GM18909 (cell line): ENCODE measurements around the gene ANKRD29.
"Not testable (repeated sequence)": the region's sequence is repeated elsewhere in the genome, so short reads cannot be mapped to it uniquely, and the experiment has no call there.

Source experiments
- ATAC-seq: cut with Tn5 transposase; IDR thresholded peaks from one replicate; pipeline ENCODE4 v1.9.1; 2021; ENCODE audit warnings: mild to moderate bottlenecking; ENCODE audit not compliant: unreplicated experiment, poor library complexity

The ANKRD29 gene

GRCh38 chr18:23648456-23648855, 14.3 kb downstream of the ANKRD29 start:
- ATAC-seq, result no peak

- no peak for ATAC-seq
Measured at GRCh38 chr18:23646282-23646681, 16.4 kb downstream of the ANKRD29 start.

GRCh38 chr18:23645568-23646175, 17.0 kb downstream of the ANKRD29 start:
- ATAC-seq, result no peak

GRCh38 chr18:23643815-23644490, 18.8 kb downstream of the ANKRD29 start:
- ATAC-seq, result no peak

- no peak for ATAC-seq
Measured at GRCh38 chr18:23641937-23642666, 20.6 kb downstream of the ANKRD29 start.

- ATAC-seq, result no peak
Measured at GRCh38 chr18:23641143-23641720, 21.5 kb downstream of the ANKRD29 start.

GRCh38 chr18:23640052-23640451, 22.7 kb downstream of the ANKRD29 start:
- no peak for ATAC-seq

GRCh38 chr18:23636433-23636832, 26.3 kb downstream of the ANKRD29 start:
- ATAC-seq, result not testable (repeated sequence)

GRCh38 chr18:23636071-23636399, 26.7 kb downstream of the ANKRD29 start:
- no peak for ATAC-seq

GRCh38 chr18:23635283-23636070, 27.2 kb downstream of the ANKRD29 start:
- ATAC-seq, result no peak

- no peak for ATAC-seq
Measured at GRCh38 chr18:23634692-23635091, 28.0 kb downstream of the ANKRD29 start.

GRCh38 chr18:23632615-23633014, 30.1 kb downstream of the ANKRD29 start:
- ATAC-seq, result no peak

- no peak for ATAC-seq
Measured at GRCh38 chr18:23631746-23632145, 31.0 kb downstream of the ANKRD29 start.

GRCh38 chr18:23631312-23631711, 31.4 kb downstream of the ANKRD29 start:
- no peak for ATAC-seq

GRCh38 chr18:23629444-23629946, 33.2 kb downstream of the ANKRD29 start:
- ATAC-seq, result peak; percentile 95

- no peak for ATAC-seq
Measured at GRCh38 chr18:23627970-23628369, 34.7 kb downstream of the ANKRD29 start.

GRCh38 chr18:23627321-23627720, 35.4 kb downstream of the ANKRD29 start:
- no peak for ATAC-seq

- no peak for ATAC-seq
Measured at GRCh38 chr18:23626451-23627279, 36.0 kb downstream of the ANKRD29 start.

GRCh38 chr18:23623040-23623439, 39.7 kb downstream of the ANKRD29 start:
- ATAC-seq, result no peak
